Stimulated activated CD8-positive, alpha-beta memory T cell treated with anti-CD3 and anti-CD28 coated beads, Interleukin-7, amount 100 ng/mL, for 1 hour (primary cell): ENCODE data around the gene SRGN.
"Not testable (repeated sequence)": the region's sequence is repeated elsewhere in the genome, so short reads cannot be mapped to it uniquely, and the experiment has no call there.

Source experiments
- DNase-seq, 2 donors: peaks; one replicate each; pipeline ENCODE4 v3.0.0-alpha.2; 2020; ENCODE audit warnings: low read depth in 2 of 2

Gene SRGN

GRCh38 chr10:69087590-69088470 lies at the start of gene SRGN:
Gene SRGN (plus strand): TSS chr10:69088103. CDS start chr10:69088158, 55 bp downstream.
- peak; percentile 41 to 57 for DNase-seq

GRCh38 chr10:69040904-69041303 lies 47.0 kb upstream of the SRGN start:
- DNase-seq: not testable (repeated sequence)

- DNase-seq: no peak
These were observed 45.5 kb upstream of the SRGN start for GRCh38 chr10:69042417-69042816.

- DNase-seq: no peak
These were observed 45.1 kb upstream of the SRGN start for GRCh38 chr10:69042838-69043237.

- no peak for DNase-seq
These were observed 43.9 kb upstream of the SRGN start for GRCh38 chr10:69043931-69044531.

GRCh38 chr10:69044546-69044945 lies 43.4 kb upstream of the SRGN start:
- no peak for DNase-seq

- no peak for DNase-seq
These were observed 42.2 kb upstream of the SRGN start for GRCh38 chr10:69045441-69046300.

- no peak for DNase-seq
These were observed 40.6 kb upstream of the SRGN start for GRCh38 chr10:69047111-69047832.

GRCh38 chr10:69048103-69048502 lies 39.8 kb upstream of the SRGN start:
- DNase-seq: no peak

GRCh38 chr10:69049566-69049961 lies 38.3 kb upstream of the SRGN start:
- no peak for DNase-seq

GRCh38 chr10:69051303-69051702 lies 36.6 kb upstream of the SRGN start:
- no peak for DNase-seq

- no peak for DNase-seq
These were observed 36.0 kb upstream of the SRGN start for GRCh38 chr10:69051710-69052487.

- no peak for DNase-seq
These were observed 35.2 kb upstream of the SRGN start for GRCh38 chr10:69052736-69053135.

- DNase-seq: no peak
These were observed 32.7 kb upstream of the SRGN start for GRCh38 chr10:69055241-69055640.

GRCh38 chr10:69056129-69056528 lies 31.8 kb upstream of the SRGN start:
- no peak for DNase-seq

GRCh38 chr10:69056536-69057260 lies 31.2 kb upstream of the SRGN start:
- DNase-seq: no peak

- DNase-seq: no peak
These were observed 30.5 kb upstream of the SRGN start for GRCh38 chr10:69057261-69057950.

- no peak for DNase-seq
These were observed 30.0 kb upstream of the SRGN start for GRCh38 chr10:69057951-69058297.

GRCh38 chr10:69060127-69060798 lies 27.6 kb upstream of the SRGN start:
- DNase-seq: no peak
